ENCODE data around the gene TNFRSF25.
"Not testable (repeated sequence)": the region's sequence is repeated elsewhere in the genome, so short reads cannot be mapped to it uniquely, and the experiment has no call there.

The TNFRSF25 gene

GRCh38 chr1:6467744-6468688 is 2.0 kb upstream of the TNFRSF25 start:
- DNase-seq = no peak

DNA sequence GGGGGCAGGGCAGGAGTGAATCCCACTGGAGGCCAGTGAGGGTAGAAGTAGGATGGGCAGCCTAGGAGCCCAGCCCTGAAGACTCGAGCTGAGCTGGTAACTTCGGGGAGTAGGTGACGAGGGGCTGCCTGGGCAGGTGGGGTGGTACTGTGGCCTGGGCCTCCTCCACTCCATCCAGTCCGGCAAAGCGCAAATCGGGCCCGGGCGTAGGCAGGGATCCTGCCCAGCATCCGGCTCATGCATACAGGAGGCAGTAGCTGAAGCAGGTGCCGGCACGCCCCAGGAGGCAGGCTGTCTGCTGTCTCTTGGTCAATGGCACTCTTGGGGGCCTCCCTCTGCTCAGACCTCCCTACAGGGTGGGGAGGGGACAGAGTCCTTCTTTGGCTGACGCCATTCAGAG is 1.3 kb upstream of the TNFRSF25 start:
- DNase-seq = no peak

DNA sequence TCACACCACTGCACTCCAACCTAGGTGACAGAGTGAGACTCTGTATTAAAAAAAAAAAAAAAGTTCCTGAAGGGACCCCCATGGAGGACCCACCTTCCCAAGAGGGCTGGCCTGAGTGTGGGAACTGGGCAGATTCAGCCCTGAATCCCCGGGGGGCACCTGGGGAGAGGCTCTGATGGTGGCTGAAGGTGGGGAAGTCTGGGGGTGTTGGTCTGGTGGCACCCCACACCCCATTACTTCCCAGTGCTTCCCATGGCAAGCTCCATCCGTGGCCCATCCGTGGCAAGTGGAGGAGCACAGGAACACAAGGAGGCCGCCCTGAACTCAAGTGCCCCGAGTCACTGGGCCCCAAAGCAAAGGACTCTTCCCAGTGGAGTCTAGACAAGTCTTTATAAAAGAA is 778 bp upstream of the TNFRSF25 start:
- no peak for DNase-seq

GRCh38 chr1:6465461-6466005 is 440 bp downstream of the TNFRSF25 start:
- DNase-seq = peak; percentile 83

DNA sequence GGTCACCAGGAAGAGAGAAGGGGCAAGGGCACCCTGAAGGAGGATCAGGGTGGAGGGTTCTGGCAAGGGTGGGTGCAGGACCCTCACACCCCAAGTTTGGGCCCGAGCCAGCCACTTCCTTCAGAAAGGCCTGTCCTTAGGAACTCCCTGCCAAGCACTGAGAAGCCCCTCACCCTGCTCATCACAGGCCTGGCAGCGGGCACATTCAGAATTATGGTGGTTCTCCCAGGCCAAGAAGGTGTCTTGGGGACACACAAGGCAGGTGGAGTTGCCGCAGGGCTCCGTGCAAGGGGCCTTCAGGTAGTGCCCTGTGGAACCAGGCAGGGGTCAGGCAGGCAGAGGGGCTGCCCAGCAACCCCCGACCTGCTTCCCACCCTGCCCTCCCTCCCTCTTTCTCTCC is 1.1 kb downstream of the TNFRSF25 start:
- no peak for DNase-seq

- no peak for DNase-seq
Measured at GRCh38 chr1:6464514-6464836, 1.5 kb downstream of the TNFRSF25 start.

DNA sequence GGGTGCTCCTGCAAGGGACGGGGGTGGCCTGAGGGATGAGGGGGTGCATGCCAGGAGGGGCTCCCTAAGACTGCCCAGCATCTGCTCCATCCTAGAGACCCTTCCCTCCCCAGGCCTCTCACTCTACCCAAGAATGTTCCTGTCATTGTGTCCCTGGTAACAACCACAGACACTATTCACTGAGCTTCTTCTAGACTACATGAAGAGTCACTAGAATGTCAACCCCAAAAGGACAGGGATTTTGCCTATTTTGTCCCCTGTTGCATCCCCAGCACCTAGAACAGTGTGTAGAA is 2.9 kb downstream of the TNFRSF25 start:
- no peak for DNase-seq

DNA sequence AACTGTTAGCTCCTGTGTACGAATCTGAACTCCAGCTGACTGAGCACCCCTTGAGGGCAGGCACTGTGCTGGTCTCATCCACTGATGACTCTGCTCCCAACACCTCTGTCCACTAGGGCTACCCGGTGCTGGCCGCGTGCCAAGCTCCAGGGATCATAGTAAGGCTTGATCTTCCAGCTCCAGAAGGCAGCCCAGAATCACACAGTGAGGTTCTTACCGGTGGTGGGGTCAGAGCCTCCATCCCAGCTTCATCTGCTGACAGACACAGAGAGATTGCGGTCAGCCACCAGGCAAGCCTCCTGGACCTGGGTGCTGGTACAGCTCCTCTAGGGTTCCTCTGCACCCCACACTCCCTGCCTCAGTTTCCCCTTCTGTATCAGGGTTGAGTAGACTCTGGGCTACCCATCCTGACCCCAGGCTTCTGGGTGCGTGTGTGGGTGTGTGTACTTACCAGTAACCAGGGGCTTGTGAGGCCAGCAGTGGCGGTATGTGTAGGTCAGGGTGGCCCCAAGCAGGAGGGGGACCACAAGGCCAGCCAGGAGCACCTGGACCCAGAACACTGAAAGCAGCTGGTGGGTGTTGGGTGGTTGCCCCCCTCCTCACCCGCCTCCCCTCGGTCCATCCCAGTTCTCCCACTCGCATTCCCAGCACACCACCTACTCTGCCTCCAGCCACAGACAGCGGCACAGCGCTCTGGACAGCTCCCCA is 3.4 kb downstream of the TNFRSF25 start:
- no peak for DNase-seq

DNA sequence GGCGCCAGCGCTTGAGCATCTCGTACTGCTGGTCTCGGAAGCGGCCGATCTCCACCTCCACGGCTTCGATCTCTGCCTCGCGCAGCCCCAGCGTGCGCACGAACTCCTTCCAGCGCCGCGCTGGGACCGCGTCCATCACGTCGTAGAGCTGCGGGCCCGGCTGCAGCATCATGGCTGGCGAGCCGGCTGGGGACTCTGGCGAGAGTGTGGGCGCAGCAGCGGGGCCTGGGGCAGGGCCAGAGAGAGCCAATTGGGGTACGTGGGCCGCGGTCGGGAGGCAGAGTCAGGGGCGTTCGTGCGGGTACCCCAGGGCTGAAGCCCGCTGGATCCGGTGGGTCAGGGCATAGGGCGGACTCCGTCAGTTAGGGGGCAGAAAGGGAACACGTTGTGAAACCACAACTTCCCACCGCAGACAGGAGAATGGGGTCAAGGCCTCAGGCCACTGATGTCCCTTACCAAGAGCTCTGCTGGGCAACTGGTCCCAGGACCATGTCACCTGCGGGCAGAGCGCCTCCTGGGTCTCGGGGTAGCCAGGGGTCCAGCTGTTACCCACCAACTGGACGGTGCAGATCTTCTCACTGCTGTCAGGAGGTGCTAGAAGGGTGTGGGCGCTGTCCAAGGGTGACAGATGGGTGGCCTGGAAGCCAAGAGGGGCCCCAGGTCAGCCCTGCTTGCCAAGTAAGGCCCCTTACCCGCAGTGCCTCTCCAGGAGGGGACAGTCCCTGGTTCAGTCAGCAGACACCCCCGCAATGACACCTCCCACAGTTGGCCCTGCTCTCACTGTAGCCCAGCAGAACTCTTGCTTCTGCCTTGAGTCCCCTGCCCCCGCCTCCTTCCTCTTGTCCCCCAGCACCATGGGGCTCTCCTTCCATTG is 4.2 kb downstream of the TNFRSF25 start:
- DNase-seq = no peak

GRCh38 chr1:6461051-6461530 is 4.9 kb downstream of the TNFRSF25 start:
- no peak for DNase-seq

DNA sequence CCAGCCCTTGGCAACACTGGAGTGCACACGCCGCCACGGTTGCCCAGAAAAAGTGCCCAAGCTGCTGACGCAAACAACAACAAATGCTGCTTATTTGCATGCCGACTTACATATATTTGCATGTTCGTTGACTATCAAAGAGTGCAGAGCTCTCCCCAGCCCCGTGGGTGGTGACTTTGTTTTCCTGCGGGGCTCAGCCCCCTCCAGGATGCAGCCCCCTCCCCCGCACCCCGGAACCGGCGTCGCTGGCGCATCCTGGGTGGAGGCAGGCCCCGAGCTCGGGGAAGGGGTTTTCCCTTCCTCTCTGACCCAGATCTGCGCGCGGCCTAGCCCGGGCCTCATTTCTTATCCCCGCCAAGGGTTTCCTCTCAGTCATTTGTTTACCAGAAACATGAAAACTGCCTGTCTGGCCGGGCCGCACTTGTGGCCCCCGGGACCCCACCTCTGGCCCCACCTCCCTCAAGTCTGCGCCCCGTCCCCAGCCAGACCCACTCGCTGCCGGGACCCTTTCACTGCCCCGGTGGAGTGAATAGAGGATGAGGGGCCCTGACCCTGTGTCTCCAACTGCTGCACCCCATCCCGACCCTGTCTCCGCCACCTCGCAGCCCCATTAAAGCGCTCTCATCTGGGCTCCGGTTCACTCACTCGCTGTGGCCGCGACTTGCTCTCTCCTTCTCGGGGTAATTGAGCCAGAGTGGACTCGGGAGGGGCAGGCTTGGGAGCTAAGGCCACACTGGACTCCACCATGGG is 5.5 kb downstream of the TNFRSF25 start:
- peak; percentile 91 for DNase-seq

GRCh38 chr1:6459850-6460265 is 6.1 kb downstream of the TNFRSF25 start:
- no peak for DNase-seq

GRCh38 chr1:6456800-6457466 is 9.0 kb downstream of the TNFRSF25 start:
- DNase-seq = no peak

DNA sequence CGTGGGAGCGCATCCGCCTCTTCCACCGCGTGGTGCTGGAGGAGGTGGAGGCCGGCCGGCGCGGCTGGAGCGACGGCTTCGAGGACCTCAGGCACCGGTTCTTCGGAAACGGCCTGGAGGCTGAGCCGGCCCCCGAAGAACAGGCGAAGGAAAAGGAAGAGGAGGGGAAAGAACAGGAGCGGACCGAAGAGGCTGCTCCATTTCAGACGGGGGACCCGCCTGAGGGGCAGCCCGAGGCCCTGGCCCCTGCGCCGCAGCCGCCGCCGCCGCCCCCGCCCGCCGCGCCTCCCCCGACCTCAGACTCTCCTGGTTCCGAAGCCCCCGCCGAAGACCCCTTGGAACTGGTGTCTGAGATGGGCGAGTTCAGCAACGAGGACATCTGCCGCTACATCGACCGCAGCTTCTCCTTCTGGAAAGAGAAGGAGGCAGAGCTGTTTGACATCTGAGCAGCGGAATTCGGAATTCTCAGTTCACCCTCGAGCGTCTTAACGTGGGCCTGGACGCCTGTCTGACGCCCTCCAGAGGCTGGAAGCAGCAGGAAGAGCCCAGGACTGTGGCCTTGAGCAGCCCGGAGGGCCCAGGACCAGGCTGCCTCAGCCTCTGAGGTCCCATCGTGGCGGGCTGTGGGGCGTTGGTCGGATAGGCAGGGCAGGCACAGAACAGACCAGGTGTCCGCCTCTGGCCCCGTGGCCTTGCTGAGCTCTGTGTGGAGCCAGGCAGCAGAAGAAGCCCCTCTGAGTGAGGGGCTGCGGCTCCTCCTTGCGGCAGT is 10.0 kb downstream of the TNFRSF25 start:
- not testable (repeated sequence) for DNase-seq

DNA sequence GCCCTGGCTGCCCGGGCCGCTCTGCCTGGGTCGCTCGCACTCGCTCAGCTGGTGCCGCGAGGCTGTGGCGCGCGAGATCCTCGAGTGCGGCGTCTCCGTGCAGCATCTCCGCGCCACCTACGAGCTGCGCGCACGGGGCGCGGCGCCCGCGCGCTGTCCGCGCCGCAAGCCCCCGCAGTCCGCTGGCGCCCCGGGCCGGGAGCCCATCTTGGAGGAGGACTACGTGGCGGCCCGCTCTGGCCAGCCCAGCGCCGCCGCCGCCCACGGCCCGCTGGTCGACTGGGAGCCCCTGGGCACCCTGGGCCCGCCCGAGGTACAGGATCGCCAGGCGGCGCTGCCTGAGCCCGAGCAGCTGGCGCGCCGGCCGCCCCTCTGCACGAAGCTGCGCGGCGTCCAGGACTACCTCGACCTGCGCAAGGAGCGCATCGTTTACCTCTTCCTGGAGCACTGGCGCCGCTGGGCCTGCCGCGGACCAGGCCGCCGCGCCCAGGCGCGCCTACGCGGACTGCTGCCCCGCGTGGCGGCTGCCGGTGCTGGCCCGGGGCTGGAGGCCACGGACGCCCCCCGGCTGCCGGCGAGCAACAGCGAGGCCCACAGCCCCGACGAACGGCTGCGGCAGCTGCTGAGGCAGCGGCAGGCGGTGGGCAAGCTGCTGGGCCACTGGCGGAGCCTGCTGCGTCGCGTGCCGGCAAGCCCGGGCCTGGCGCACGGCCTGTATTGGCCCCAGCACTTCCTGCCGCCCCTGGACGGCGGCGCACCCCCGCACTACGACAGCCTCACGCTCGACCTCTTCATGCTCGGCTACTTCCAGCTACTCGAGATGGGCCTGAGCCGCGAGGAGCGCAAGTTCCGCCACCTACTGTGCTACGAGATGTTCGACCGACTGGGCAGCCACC is 10.9 kb downstream of the TNFRSF25 start:
- DNase-seq = peak; percentile 75

- DNase-seq = not testable (repeated sequence)
Measured at GRCh38 chr1:6453895-6454855, 11.8 kb downstream of the TNFRSF25 start.

DNA sequence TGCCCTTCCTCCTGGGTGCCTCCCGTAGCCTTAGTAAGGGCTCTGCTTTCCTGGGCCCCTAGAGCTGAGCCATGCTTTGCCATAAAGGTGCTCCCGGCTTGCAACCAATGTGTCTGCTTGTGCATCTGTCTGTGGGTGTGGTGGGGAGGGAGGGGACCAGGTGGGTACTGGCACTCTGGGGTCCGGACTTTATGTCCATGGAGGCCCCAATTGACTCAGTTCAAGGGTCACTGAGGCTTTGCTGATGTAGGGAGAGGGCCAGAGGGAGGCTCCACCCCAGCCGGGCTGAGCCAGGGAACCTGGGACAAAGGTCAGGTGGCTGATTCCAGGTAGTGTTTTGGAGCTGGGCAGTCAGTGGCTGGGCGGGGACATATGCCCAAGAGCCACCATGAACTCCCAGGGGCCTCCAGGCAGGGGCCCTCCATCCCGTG is 15.0 kb downstream of the TNFRSF25 start:
- no peak for DNase-seq

DNA sequence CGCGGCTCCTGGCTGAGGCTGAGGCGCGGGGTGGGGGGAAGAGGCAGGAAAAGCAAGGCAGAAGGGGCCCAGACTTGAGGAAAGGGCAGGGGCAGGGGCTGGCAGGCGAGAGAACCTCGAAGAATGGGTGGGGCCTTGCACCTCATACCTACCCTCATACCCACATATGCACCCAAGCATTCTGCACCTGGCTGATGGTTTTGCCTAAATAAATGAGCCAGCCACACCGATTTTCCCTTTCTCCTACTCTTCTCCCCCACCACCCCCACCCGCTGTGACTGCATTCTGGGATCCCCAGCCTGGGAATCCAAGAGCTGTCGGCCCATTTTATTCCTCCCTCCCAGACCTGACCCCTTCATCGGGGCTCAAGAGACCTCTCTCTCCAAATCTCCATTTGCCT is 15.5 kb downstream of the TNFRSF25 start:
- not testable (repeated sequence) for DNase-seq
